Measurements from ENCODE around the gene BTG2. TPM values are rescaled to one million over a fixed set of nuclear protein-coding genes. Genes with fewer than 3 reads are reported as not detected.

Gene BTG2
- total RNA-seq, 1 donor from 2014 or later: 33.7 TPM

DNA sequence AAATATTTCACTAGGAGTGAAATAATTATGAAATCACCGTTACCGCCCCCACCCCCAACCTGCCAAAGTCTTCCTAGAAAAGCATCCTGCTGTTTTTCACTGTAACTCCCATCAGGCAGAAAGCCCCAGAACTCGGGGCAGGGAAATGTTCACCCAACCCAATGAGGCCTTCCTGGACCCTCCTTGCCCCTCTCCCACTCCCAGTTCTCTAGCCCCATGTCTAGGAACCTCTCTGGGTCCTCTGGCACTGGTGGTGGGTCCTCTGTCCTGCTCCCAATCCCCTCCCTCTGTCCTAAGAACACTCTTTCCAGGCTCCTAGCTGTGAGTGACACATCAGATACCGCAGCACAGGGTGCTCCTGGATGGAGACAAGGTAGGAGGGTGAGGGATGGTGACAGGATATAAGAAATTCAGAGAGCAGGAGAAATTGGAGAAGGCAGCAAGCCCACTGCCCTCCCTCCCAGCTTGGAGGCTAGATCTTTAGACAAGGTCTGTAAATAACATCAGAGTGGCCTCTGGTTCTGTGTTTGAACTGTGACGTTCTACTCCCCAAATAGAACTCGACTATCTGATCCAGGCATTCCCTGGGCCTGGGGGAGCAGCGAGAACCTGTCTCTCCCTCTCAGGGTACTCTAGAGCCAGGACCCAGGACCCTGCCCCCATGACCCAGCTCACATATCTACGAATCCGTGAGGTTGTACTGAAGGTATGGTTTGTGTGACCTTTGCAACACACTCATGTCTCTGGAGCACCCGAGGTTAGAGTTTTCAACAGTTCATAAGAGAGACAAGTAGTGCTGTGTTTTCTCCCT is 23.3 kb upstream of the BTG2 start:
- Mint-ChIP-seq H3K36me3 (ENCODE audit: unreplicated experiment) (no peaks in the 10 kb centered on the region), H3K27ac (ENCODE audit: unreplicated experiment) (no peak overlapping the region), H3K27me3 (ENCODE audit: unreplicated experiment) (no peaks in the 10 kb centered on the region), H3K4me3 (ENCODE audit: unreplicated experiment) (no peak overlapping the region), H3K4me1 (ENCODE audit: unreplicated experiment) (peaks cover 33% of the 10 kb centered on the region), H3K9me3 (ENCODE audit: unreplicated experiment) (no peaks in the 10 kb centered on the region)
- no peak for DNase-seq (ENCODE audit: extremely low spot score, unreplicated experiment)
- TF ChIP-seq, protein P1, sequence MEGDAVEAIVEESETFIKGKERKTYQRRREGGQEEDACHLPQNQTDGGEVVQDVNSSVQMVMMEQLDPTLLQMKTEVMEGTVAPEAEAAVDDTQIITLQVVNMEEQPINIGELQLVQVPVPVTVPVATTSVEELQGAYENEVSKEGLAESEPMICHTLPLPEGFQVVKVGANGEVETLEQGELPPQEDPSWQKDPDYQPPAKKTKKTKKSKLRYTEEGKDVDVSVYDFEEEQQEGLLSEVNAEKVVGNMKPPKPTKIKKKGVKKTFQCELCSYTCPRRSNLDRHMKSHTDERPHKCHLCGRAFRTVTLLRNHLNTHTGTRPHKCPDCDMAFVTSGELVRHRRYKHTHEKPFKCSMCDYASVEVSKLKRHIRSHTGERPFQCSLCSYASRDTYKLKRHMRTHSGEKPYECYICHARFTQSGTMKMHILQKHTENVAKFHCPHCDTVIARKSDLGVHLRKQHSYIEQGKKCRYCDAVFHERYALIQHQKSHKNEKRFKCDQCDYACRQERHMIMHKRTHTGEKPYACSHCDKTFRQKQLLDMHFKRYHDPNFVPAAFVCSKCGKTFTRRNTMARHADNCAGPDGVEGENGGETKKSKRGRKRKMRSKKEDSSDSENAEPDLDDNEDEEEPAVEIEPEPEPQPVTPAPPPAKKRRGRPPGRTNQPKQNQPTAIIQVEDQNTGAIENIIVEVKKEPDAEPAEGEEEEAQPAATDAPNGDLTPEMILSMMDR (IDR thresholded peaks at IDR 0.05): no peak

DNA sequence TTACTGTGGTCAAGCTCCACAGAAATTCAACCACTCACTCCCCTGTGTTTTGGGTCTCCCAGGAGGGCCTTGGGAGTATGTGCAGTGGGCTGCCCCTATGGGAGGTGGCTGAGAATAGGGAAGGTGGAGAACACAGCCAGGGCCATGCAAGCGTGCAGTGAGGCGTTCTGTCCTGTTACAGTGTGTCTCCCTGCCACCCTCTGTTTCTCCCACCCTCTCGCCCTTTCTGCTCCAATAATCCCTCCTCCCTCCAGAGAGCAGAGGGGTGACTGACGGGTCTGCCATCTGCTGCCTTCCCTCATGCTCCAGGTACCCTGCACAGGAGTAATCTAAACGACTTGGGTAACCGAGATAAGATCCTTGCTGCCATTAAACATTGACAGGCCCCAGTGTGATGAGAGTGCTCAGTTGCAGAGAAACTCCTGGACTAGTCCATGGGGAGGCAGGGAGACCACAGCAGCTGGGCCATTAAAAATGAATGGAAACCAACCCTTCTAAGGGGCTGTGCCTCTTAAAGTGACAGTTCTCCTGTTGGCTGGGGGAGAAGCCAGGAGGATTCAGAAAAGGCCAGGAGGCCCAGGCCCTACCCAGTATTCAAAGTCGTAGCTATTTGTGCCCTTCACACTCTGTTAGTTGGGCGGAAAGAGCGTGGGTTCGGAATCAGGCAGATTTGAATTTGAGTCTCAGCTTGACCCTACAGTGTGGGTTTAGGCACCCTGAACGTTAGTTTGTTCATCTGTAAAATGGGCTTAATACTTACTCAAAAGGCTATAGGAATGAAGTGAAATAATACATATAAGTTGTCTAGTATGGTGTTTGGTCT is 22.4 kb upstream of the BTG2 start:
- no peak overlapping the region for H3K27ac Mint-ChIP-seq (ENCODE audit: unreplicated experiment)
- H3K4me3 Mint-ChIP-seq (ENCODE audit: unreplicated experiment): no peak overlapping the region
- no peak for DNase-seq (ENCODE audit: extremely low spot score, unreplicated experiment)
- H3K9me3 Mint-ChIP-seq (ENCODE audit: unreplicated experiment): no peaks in the 10 kb centered on the region
- no peaks in the 10 kb centered on the region for H3K36me3 Mint-ChIP-seq (ENCODE audit: unreplicated experiment)
- peaks cover 36% of the 10 kb centered on the region for H3K4me1 Mint-ChIP-seq (ENCODE audit: unreplicated experiment)
- no peaks in the 10 kb centered on the region for H3K27me3 Mint-ChIP-seq (ENCODE audit: unreplicated experiment)
- TF ChIP-seq, protein P1 (IDR thresholded peaks at IDR 0.05): no peak

DNA sequence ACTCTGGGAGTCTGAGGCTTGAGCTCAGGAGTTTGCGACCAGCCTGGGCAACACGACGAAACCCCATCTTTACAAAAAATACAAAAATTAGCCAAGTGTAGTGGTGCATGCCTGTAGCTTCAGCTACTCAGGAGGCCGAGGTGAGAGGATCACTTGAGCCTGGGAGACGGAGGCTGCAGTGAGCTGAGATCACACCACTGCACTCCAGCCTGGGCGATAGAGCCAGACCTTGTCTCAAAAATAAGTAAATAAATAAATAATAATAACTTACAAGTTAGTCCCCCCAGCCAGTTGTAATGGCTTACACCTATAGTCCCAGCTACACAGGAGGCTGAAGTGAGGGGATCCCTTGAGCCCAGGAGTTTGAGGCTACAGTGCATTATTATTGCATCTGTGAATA is 21.7 kb upstream of the BTG2 start:
- no peak for DNase-seq (ENCODE audit: extremely low spot score, unreplicated experiment)
- H3K9me3 Mint-ChIP-seq (ENCODE audit: unreplicated experiment): no peaks in the 10 kb centered on the region
- no peaks in the 10 kb centered on the region for H3K27me3 Mint-ChIP-seq (ENCODE audit: unreplicated experiment)
- TF ChIP-seq, protein P1 (IDR thresholded peaks at IDR 0.05): no peak
- H3K27ac Mint-ChIP-seq (ENCODE audit: unreplicated experiment): no peak overlapping the region
- H3K36me3 Mint-ChIP-seq (ENCODE audit: unreplicated experiment): no peaks in the 10 kb centered on the region
- peaks cover 31% of the 10 kb centered on the region for H3K4me1 Mint-ChIP-seq (ENCODE audit: unreplicated experiment)
- no peak overlapping the region for H3K4me3 Mint-ChIP-seq (ENCODE audit: unreplicated experiment)

DNA sequence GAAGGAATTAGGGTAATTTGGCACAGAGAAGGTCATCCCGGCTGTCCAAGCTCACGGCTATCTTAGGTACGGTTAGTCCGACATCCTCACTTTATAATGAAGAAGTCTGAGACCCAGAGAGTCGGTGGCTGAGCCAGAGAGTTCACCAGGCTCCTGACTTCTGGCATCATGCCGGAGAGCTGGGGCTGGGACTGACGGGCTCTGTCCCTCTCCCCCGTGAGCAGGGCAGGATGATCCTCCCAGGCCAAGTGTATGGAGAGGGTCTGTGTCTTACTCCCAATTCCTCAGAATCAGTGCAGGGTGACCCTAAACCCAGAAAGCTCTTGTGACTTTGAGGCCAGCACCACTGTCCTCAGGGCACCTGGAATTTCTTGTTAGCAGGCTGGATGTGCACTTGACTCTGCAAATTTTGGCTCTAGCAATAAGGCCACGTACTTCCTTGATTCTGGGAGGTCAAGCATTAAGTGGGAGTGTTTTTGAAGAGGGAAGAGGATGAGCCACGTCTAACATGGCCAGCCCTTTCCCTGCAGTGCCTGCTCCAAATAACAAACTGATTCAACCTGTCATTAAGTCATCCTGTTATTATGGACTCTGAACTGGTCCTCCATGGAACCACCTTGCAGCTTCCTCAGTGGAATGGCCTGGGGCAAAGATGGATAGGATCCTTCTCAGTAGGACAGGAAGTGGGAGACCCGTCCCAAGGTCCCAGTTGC is 20.8 kb upstream of the BTG2 start:
- TF ChIP-seq, protein P1 (IDR thresholded peaks at IDR 0.05): no peak
- no peak overlapping the region for H3K4me3 Mint-ChIP-seq (ENCODE audit: unreplicated experiment)
- H3K9me3 Mint-ChIP-seq (ENCODE audit: unreplicated experiment): no peaks in the 10 kb centered on the region
- H3K4me1 Mint-ChIP-seq (ENCODE audit: unreplicated experiment): peaks cover 30% of the 10 kb centered on the region
- no peaks in the 10 kb centered on the region for H3K27me3 Mint-ChIP-seq (ENCODE audit: unreplicated experiment)
- no peak overlapping the region for H3K27ac Mint-ChIP-seq (ENCODE audit: unreplicated experiment)
- no peak for DNase-seq (ENCODE audit: extremely low spot score, unreplicated experiment)
- H3K36me3 Mint-ChIP-seq (ENCODE audit: unreplicated experiment): no peaks in the 10 kb centered on the region
